ENCODE results near the gene SLC35F5.
"Not testable (repeated sequence)": the region's sequence is repeated elsewhere in the genome, so short reads cannot be mapped to it uniquely, and the experiment has no call there.

Gene SLC35F5

DNA sequence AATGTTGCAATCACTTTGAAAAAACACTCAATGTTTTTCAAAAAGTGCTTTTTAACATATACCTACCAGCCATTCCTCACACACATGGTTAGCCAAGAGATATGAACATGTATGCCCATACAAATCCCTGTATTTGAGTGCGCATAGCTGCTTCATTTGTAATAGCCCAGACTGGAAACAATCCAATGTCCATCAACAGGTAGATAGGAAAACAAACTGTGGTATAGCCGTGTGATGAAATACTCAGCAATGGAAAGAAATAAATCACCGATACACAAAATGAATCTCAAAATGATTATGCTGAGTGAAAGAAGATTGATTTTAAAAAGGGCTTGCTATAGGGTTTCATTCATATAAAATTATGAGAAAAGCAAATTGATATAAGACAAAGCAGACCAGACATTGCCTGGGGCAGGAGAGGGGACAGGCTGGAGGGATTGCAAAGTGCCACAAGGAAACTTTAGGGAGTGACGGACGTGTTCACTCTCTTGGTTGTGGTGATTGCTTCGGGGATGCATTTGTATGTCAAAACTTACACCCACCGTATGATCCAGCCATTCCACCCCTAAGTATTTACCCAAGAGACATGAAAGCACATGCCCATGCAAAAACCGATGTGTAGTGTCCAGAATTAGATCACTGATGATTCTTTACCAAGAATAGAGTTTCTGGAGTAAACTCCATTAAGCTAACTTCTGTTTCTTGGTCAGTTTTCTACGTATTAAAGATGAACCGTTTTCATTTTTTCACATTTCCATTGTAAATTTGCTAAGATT lies 93.0 kb downstream of the SLC35F5 start:
- not testable (repeated sequence) for H4K20me1 ChIP-seq (ENCODE audit: insufficient read depth); H3K4me3 ChIP-seq (IDR thresholded peaks at IDR 0.05; ENCODE audit: insufficient read depth, low read depth, low read length); H3K79me2 ChIP-seq (ENCODE audit: insufficient read depth, low read depth); H3K27ac ChIP-seq; H3K27me3 ChIP-seq (ENCODE audit: insufficient read depth, low read depth); H3K4me2 ChIP-seq; H3K36me3 ChIP-seq (ENCODE audit: insufficient read depth); H3K4me1 ChIP-seq (ENCODE audit: low read depth, poor library complexity, severe bottlenecking); H2AFZ ChIP-seq (ENCODE audit: low read depth); H3K9ac ChIP-seq
